HS-27A (cell line): ENCODE measurements around the gene PPT2.

Experiments used
- DNase-seq: peaks from one replicate; pipeline ENCODE4 v3.0.0-alpha.2; 2012; ENCODE audit warnings: low read depth, missing footprints

Gene PPT2

GRCh38 chr6:32151863-32152768 lies 1.8 kb upstream of the PPT2 start, which contains the start of gene PRRT1:
Gene PRRT1 (minus strand): TSS chr6:32151939. CDS start chr6:32151827, 112 bp downstream.
- no peak for DNase-seq

DNA sequence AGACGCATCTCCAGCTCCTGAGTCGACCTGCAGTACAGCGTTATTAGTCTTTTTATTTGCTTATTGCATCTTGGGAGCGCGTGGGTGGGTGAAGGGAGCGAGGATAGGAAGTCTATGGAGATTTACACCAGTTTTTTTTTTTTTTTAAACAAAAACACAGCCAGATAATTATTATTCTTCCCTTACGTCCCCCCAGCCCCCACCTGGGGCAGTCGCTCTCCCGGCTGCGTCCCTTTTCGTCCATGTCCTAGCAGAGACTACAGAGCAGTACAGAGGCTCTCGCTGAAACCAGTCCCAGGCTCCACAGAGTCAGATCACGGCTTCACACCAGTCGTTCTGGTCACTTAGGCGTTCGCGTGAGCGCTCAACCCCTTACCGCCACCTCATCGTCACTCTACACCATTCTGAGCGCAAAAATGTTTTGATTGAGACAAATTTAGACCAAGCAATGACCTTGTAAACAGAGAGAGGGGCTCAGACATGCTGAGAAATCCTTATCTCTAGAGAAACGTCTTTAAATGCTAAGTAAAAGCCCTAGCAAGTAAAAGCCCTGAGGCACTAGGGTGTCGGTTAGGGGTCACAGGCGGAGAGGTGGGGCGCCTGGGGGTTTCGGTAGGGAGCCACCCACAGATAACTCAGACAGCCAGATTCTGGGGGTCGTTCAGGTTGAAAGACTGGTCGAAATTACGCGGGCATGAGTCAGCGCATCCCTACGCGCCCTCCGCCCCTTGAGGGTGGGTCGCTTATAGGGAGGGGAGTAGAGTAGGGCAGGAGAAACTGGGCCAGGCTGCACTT lies 975 bp upstream of the PPT2 start:
- DNase-seq: no peak

GRCh38 chr6:32154514-32155161 lies 697 bp downstream of the PPT2 start:
- DNase-seq: no peak

GRCh38 chr6:32156891-32157290 lies 3.0 kb downstream of the PPT2 start:
- no peak for DNase-seq

- no peak for DNase-seq
These were observed 4.1 kb downstream of the PPT2 start for GRCh38 chr6:32158052-32158451.

DNA sequence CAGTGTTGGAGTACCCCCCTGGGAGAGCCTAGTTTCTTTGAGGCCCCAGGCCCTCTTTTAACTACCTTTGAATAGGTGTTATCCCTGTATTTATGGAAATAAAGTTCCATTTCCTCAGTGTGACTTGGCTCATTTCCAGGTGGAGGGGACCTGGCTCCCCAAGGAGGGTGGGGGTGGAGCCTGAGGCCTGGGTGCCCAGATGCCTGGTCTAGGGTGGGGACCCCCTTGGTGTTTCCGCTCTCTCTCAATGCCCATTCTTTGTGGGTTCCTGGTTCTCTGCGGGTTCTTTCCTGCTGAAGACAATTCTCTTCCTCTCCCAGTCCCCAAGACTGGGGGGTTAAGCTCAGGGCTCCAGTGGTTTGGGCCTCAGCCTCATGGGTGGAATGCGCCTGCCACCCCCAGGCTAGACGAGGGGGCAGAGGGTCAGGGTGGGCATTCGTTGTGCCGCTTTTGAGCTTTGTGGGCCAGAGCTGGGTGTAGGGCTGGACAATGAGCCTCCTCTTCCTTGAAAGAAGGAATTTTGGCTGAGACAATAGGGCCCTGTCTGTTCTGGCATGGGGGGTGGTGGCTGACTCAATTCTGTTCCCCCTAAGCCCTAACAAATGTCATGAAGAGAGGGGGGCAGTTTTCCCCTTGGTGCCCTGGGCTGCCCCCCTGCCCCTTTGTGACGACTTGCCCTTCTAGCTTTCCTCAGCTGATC lies 9.8 kb downstream of the PPT2 start:
- no peak for DNase-seq

- DNase-seq: no peak
These were observed 10.4 kb downstream of the PPT2 start, which contains the start of gene EGFL8 for GRCh38 chr6:32164295-32164694. Gene EGFL8 (plus strand): TSS chr6:32164595. CDS start chr6:32166166, 1,571 bp downstream.

GRCh38 chr6:32166411-32167061 lies 12.6 kb downstream of the PPT2 start:
- no peak for DNase-seq

GRCh38 chr6:32167154-32167760 lies 13.3 kb downstream of the PPT2 start:
- DNase-seq: no peak

- DNase-seq: no peak
These were observed 13.9 kb downstream of the PPT2 start for GRCh38 chr6:32167761-32168262.

DNA sequence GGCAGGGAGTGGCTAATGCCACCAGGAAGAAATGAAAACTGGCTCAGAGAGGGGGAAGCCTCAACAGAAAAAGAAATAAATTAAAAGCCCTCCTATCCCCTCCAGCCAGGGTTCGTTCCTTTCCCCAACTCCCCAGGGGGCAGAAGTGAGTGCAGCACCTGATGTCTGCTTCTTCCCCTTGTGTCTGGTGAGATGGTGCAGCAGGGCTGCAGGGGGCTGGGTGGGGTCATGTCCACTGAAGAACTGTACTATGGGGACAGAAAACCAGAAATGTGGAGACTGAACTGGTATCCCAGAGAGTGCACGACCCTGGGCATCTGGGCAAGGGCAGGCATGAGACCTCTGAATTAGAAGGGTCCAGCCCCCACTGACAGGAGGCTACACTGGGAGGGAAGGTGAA lies 14.4 kb downstream of the PPT2 start:
- DNase-seq: no peak

DNA sequence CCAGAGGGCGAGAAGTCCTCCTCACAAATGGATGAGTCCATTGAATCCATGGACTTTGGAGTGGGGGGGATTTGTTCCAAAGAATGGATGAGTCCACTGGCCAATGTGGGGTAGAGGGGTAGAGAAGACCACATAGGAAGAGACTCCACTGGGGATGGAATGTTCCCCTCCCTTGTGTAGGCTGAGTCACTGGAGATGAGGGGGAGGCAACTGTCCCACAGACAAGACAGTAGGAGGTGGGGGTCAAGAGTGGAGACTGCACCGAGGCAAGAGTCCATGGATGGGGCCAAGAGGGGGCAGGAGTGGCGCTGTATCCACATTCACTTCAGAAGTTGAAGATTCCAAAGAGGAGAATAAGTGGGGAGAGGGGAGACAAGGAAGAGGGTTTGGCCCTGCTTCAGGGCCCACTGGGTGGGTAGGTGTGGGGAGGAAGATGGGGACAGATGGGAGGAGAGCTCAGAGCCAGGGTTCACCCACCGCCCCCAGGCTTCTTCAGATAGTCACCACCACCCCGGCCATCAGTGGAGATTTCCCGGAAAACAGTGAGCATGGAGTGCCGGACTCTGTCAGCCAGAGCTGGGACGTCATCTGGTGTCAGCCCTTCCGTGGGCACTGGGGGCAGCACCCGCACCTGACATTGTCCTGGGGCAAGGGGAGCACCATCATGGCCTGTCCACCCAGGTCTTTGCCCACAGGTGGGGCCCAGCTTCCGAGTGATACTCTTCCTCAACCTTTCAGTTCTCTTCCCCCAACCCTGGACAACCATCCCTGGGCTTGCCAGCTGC lies 15.1 kb downstream of the PPT2 start:
- no peak for DNase-seq

DNA sequence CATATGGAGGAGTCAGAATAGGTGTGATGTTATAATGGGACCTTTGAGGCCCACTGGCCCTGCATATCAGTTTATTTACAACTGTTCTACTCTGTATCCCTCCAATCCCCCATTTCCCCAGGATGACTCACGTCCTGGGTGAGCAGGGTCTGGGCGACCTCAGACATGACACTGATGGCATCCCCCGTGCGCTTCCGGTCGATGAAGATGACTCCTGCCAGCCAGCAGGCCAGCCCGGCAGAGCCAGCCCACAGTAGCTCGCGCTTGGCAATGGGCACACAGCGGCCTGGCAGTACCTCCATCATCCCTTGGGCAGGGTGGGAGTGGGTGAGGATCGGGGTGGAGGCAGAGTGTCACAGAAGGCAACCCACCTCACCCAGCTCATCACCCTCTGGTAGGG lies 16.4 kb downstream of the PPT2 start:
- DNase-seq: no peak

- no peak for DNase-seq
These were observed 17.3 kb downstream of the PPT2 start for GRCh38 chr6:32171234-32171633.

GRCh38 chr6:32173051-32173727 lies 19.2 kb downstream of the PPT2 start:
- DNase-seq: no peak

GRCh38 chr6:32174416-32174815 lies 20.5 kb downstream of the PPT2 start:
- no peak for DNase-seq

GRCh38 chr6:32175322-32175710 lies 21.4 kb downstream of the PPT2 start:
- no peak for DNase-seq

- DNase-seq: peak; percentile 94
These were observed 22.0 kb downstream of the PPT2 start, which contains the start of gene AGPAT1 for GRCh38 chr6:32175711-32176475. Gene AGPAT1 (minus strand): TSS chr6:32176084. CDS start chr6:32171496, 4,588 bp downstream.
